Measurements from ENCODE around the gene PRR23B. TPM values are rescaled to one million over a fixed set of nuclear protein-coding genes. Genes with fewer than 3 reads are reported as not detected.
"Not testable (repeated sequence)": the region's sequence is repeated elsewhere in the genome, so short reads cannot be mapped to it uniquely, and the experiment has no call there.

The PRR23B gene
- total RNA-seq, 3 donors from 2014 or later = not detected

DNA sequence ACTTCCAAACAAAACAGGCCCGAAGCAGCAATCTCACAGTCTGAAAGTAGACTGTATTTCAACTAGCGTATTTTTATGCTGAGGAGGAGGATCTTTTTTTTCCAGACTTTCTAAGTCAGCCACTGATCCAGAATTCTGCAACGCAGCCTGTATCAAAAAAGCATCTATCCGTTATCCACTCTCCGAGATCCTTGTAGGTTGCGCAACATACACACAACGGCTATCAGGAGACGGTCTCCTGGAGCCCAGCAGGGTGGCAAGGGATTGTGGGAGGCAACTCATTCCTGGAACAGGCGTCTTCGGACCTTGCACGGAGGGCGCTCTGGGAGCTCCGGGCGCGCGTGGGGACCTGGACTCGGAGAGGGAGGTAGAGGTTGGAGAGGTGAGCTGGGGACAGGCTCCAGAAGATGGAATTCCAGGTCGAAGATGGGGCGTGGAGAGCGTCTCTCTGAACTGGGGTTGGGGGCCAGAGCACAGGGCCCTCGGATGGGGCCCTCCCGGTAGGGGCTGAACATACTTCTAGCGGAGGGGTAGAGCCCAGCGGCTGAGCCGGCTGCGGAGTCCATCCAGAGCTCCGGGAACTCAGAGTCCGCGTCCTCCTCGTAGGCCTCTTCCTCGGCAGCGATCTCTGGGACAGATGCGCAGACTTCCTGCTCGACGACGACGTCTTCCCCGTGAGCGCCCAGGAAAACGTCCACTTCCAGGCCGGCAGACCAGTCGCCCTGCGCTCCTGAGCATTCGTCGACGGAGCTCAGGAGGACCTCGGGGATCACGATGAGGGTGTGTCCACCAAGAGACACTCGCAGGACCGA lies 23.0 kb upstream of the PRR23B start:
- no peaks in the 10 kb centered on the region for H3K36me3 ChIP-seq
- no peak for DNase-seq (ENCODE audit: low spot score in 2 of 2)
- TF ChIP-seq POLR2A (IDR thresholded peaks at IDR 0.05) (no peak), POLR2AphosphoS5 (IDR thresholded peaks at IDR 0.05) (no peak)
- TF ChIP-seq, protein P1, sequence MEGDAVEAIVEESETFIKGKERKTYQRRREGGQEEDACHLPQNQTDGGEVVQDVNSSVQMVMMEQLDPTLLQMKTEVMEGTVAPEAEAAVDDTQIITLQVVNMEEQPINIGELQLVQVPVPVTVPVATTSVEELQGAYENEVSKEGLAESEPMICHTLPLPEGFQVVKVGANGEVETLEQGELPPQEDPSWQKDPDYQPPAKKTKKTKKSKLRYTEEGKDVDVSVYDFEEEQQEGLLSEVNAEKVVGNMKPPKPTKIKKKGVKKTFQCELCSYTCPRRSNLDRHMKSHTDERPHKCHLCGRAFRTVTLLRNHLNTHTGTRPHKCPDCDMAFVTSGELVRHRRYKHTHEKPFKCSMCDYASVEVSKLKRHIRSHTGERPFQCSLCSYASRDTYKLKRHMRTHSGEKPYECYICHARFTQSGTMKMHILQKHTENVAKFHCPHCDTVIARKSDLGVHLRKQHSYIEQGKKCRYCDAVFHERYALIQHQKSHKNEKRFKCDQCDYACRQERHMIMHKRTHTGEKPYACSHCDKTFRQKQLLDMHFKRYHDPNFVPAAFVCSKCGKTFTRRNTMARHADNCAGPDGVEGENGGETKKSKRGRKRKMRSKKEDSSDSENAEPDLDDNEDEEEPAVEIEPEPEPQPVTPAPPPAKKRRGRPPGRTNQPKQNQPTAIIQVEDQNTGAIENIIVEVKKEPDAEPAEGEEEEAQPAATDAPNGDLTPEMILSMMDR (IDR thresholded peaks at IDR 0.05) = no peak
- H3K4me1 ChIP-seq = no peaks in the 10 kb centered on the region
- no peaks in the 10 kb centered on the region for H3K27me3 ChIP-seq
- intact Hi-C loops (cut with DNase I; ENCODE audit: low total_unique reads) = no loop called here
- no peak overlapping the region for H3K27ac ChIP-seq
- peaks cover 22 to 24% of the 10 kb centered on the region in 2 donors for H3K9me3 ChIP-seq
- no peak overlapping the region for H3K4me3 ChIP-seq

DNA sequence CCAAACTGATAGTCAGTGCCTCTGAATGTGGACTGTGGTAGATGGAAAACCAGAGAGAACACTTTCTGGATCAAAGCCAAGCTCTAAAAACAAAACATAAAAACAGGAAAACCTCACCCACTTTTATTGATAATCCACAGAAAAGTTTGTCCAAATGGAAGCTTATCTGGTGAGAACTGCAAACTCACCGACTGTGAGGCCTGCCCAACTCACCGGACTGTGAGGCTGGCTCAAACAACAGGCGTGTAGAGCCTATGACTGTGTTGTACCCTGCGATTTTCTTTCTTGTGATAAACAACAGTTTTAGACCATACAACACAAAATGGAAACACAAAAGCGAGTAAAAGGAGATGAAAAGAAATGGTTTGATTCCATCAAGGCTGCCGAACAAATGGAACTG lies 16.8 kb upstream of the PRR23B start:
- no peak for DNase-seq (ENCODE audit: low spot score in 2 of 2)
- intact Hi-C loops (cut with DNase I; ENCODE audit: low total_unique reads) = no loop called here
- no peaks in the 10 kb centered on the region for H3K36me3 ChIP-seq
- no peak overlapping the region for H3K27ac ChIP-seq
- TF ChIP-seq, protein P1 (IDR thresholded peaks at IDR 0.05) = no peak
- TF ChIP-seq POLR2A (IDR thresholded peaks at IDR 0.05) (no peak), POLR2AphosphoS5 (IDR thresholded peaks at IDR 0.05) (no peak)
- peaks cover 0 to 6% of the 10 kb centered on the region in 2 donors for H3K9me3 ChIP-seq
- H3K27me3 ChIP-seq = no peaks in the 10 kb centered on the region
- H3K4me3 ChIP-seq = no peak overlapping the region
- H3K4me1 ChIP-seq = no peaks in the 10 kb centered on the region

DNA sequence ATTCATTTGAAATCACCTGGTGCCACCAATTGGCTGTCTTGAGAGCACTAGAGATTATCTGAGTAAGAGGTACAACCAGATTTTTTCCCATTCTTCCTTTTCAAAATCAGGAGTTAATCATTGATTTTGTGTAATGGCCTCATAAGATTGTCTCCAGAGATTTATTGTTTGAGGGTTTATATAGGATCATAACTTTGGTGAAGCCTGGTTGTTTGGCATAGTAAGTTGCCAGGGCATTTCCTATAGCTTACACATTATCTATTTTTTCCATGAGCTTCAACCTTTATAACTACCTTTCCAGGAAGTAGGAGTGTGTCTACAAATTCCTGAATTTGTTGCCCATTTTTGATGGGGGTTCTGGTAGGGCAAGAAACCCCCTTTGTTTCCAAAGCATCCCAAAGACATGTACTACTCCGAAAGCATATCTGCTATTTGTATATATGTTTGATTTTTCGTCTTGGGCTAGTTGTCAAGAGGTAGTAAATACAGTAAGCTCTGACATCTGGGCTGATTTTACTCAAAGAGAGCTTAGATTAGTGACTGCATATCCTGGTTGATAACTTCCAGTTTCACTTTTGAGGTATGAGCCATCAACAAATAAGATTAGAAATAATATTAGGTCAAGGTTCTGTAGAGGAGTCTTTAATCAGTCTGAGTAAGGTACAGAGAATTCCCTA lies 11.7 kb upstream of the PRR23B start:
- no peak for DNase-seq (ENCODE audit: low spot score in 2 of 2)
- intact Hi-C loops (cut with DNase I; ENCODE audit: low total_unique reads) = no loop called here
- H3K27ac ChIP-seq = no peak overlapping the region
- H3K4me3 ChIP-seq = no peak overlapping the region
- H3K9me3 ChIP-seq = peaks cover 0 to 34% of the 10 kb centered on the region in 2 donors
- H3K27me3 ChIP-seq = no peaks in the 10 kb centered on the region
- H3K4me1 ChIP-seq = no peaks in the 10 kb centered on the region
- no peaks in the 10 kb centered on the region for H3K36me3 ChIP-seq
- no peak for TF ChIP-seq POLR2AphosphoS5 (IDR thresholded peaks at IDR 0.05)
- no peak for TF ChIP-seq POLR2A (IDR thresholded peaks at IDR 0.05)

DNA sequence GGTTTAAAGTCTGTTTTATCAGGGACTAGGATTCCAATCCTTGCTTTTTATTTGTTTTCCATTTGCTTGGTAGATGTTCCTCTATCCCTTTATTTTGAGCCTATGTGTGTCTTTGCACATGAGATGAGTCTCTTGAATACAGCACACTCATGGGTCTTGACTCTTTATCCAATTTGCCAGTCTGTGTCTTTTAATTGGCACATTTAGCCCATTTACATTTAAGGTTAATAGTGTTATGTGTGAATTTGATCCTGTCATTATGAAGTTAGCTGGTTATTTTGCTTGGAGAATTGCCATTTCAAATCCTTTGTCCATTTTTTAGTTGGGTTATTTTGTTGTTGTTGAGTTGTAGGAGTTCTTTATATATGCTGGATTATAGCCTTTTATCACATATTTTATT lies 9.8 kb upstream of the PRR23B start:
- H3K36me3 ChIP-seq; H3K27me3 ChIP-seq; H3K4me1 ChIP-seq; H3K4me3 ChIP-seq; DNase-seq (ENCODE audit: low spot score in 2 of 2); H3K27ac ChIP-seq; intact Hi-C loops (cut with DNase I; ENCODE audit: low total_unique reads): not testable (repeated sequence)
- H3K9me3 ChIP-seq = peaks cover 0 to 34% of the 10 kb centered on the region in 2 donors

DNA sequence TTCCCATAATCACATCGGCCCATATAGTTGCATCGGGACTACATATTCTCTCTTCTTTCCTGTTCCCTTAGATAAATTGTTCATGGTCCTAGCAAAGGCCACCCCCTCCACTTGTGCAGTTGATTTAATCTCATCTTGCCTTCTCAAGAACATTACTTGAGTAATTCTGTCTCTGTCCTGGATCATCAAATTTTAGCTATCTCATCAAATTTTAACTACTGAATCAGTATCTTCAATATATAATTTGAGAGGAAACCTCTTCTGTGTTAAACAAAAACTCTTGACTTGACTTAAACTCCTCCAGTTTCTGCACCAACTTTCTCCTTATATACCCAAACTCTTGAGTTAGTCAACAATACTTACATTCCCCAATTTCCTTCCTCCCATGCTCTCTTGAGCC lies 4.2 kb upstream of the PRR23B start:
- DNase-seq (ENCODE audit: low spot score in 2 of 2) = no peak
- TF ChIP-seq POLR2AphosphoS5 (IDR thresholded peaks at IDR 0.05) = no peak
- TF ChIP-seq, protein P1 (IDR thresholded peaks at IDR 0.05) = no peak
- no peak for TF ChIP-seq POLR2A (IDR thresholded peaks at IDR 0.05)

More for the DNA sequence above, 4.2 kb upstream of the PRR23B start:
- intact Hi-C loops (cut with DNase I; ENCODE audit: low total_unique reads) = loop anchor here (1.0 kb wide), 1 partner anchor 23 kb away; no protein-coding TSS in a partner anchor
- Histone ChIP-seq H3K36me3 (no peaks in the 10 kb centered on the region), H3K4me1 (no peaks in the 10 kb centered on the region), H3K27me3 (no peaks in the 10 kb centered on the region), H3K4me3 (no peak overlapping the region), H3K9me3 (peaks cover 16 to 18% of the 10 kb centered on the region in 2 donors), H3K27ac (no peak overlapping the region)

Data from breast epithelium (tissue), 4 donors.